DOHH2 (cell line): Measurements from ENCODE around the gene CLDN7.

Experiments
- CTCF ChIP-seq: fragments of 200-600 bp; sonication (generic); IDR thresholded peaks from one replicate; pipeline ENCODE4 v1.5.1; 2014; ENCODE audit warnings: antibody characterized with exemption, mild to moderate bottlenecking, low read depth, low read length; ENCODE audit not compliant: poor library complexity, severe bottlenecking
- EZH2phosphoT487 ChIP-seq: fragments of 200-600 bp; sonication (generic); IDR thresholded peaks from 2 replicates; pipeline ENCODE4 v1.6.1; 2017; ENCODE audit warnings: borderline replicate concordance, mild to moderate bottlenecking, antibody characterized with exemption, low read length, moderate library complexity, mixed read lengths

DNA sequence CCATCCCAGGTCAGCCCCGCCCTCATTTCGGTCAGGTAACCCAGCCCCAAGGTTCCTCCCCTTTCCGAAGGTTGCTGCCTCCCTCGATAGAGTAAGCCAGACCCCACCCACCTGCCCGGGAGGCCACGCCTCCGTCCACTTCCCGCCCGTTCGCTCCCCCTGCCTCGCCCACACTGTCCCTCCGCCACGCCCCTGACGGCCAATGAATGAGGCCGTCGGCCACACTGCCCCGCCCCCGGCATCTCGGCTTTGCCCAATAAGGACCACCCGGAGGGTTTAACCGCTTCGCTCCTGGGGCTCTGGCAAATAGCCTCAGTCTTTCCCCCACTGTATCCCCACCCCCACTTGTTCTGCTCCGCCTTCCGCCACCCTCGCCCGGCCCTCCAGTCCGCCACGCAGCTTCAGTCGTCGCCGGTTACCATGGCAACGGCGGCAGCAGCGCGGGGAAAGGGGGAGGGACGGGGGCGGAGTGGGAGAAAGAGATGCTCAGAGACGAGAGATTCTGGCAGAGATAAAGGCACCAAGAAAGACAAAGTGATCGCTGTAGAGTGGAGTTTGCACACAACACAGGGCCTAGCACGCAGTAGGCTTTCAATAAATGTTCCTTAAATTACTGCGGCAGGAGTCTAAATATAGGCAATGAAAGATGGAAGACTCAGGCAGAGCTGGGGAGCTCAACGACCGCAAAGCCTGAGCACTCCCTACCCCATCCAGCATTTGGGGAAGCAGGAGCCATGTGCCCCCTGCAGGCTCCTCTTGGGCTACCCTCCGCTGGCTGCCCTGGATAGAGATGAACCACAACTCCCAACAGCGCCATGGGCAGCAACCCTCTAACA, 47.8 kb downstream of the CLDN7 start:
- peak; percentile 66 for TF ChIP-seq CTCF
- no peak for TF ChIP-seq EZH2phosphoT487
